ENCODE data around the gene POLR2L.

The POLR2L gene

GRCh38 chr11:826836-827145 is 15.5 kb downstream of the POLR2L start:
- DNase-seq (ENCODE audit: low read depth), result no peak

- no peak for DNase-seq (ENCODE audit: low read depth)
Observed at GRCh38 chr11:826227-826621, 16.1 kb downstream of the POLR2L start.

- DNase-seq (ENCODE audit: low read depth), result no peak
Observed at GRCh38 chr11:825366-826226, 16.7 kb downstream of the POLR2L start.

- no peak for DNase-seq (ENCODE audit: low read depth)
Observed at GRCh38 chr11:824942-825341, 17.4 kb downstream of the POLR2L start.

GRCh38 chr11:824292-824880 is 17.9 kb downstream of the POLR2L start:
- no peak for DNase-seq (ENCODE audit: low read depth)

GRCh38 chr11:823441-824291 is 18.7 kb downstream of the POLR2L start:
- no peak for DNase-seq (ENCODE audit: low read depth)

- no peak for DNase-seq (ENCODE audit: low read depth)
Observed at GRCh38 chr11:821512-822371, 20.6 kb downstream of the POLR2L start.

- DNase-seq (ENCODE audit: low read depth), result no peak
Observed at GRCh38 chr11:820655-821511, 21.4 kb downstream of the POLR2L start.

- DNase-seq (ENCODE audit: low read depth), result peak; percentile 65
Observed at GRCh38 chr11:819943-820649, 22.2 kb downstream of the POLR2L start.

- peak; percentile 81 for DNase-seq (ENCODE audit: low read depth)
Observed at GRCh38 chr11:819129-819931, 23.0 kb downstream of the POLR2L start.

GRCh38 chr11:818396-819128 is 23.8 kb downstream of the POLR2L start, which contains the start of gene PNPLA2:
Gene PNPLA2 (plus strand): TSS chr11:818914. CDS start chr11:819719, 805 bp downstream.
- no peak for DNase-seq (ENCODE audit: low read depth)

- DNase-seq (ENCODE audit: low read depth), result no peak
Observed at GRCh38 chr11:816433-816779, 25.9 kb downstream of the POLR2L start.

- no peak for DNase-seq (ENCODE audit: low read depth)
Observed at GRCh38 chr11:815675-816432, 26.5 kb downstream of the POLR2L start.

- no peak for DNase-seq (ENCODE audit: low read depth)
Observed at GRCh38 chr11:813456-814096, 28.8 kb downstream of the POLR2L start.

- no peak for DNase-seq (ENCODE audit: low read depth)
Observed at GRCh38 chr11:813072-813455, 29.3 kb downstream of the POLR2L start.

GRCh38 chr11:812390-812789 is 29.9 kb downstream of the POLR2L start:
- DNase-seq (ENCODE audit: low read depth), result no peak

- DNase-seq (ENCODE audit: low read depth), result no peak
Observed at GRCh38 chr11:811446-812245, 30.7 kb downstream of the POLR2L start.

Data from iris pigment epithelial cell (primary cell).